Endothelial cell of umbilical vein (primary cell): ENCODE results near the gene JPH3.

Experiments used
- EZH2 ChIP-seq: IDR thresholded peaks from 2 replicates; pipeline ENCODE4 v1.6.1; 2012; ENCODE audit warnings: borderline replicate concordance, low read depth, mild to moderate bottlenecking, moderate library complexity, low read length, inconsistent platforms; ENCODE audit not compliant: severe bottlenecking
- GATA2 ChIP-seq: IDR thresholded peaks from 2 replicates; pipeline ENCODE4 v1.7.0; 2011; ENCODE audit warnings: low read depth, mild to moderate bottlenecking, moderate library complexity, mixed read lengths, low read length; ENCODE audit not compliant: insufficient read length, insufficient read depth
- MYC ChIP-seq: IDR thresholded peaks from one replicate; pipeline ENCODE4 v1.6.1; 2011; ENCODE audit warnings: mild to moderate bottlenecking, low read depth, low read length
- POLR2A ChIP-seq: IDR thresholded peaks from 2 replicates; pipeline ENCODE4 v1.6.1; 2012; ENCODE audit warnings: low read depth, mild to moderate bottlenecking, control low read depth, low read length
- POLR2AphosphoS5 ChIP-seq: IDR thresholded peaks from 2 replicates; pipeline ENCODE4 v1.6.1; 2012; ENCODE audit warnings: low read depth, mild to moderate bottlenecking, control low read depth, low read length, moderate library complexity; ENCODE audit not compliant: insufficient read depth
- TF ChIP-seq, protein P1 (sequence below), 2 donors: IDR thresholded peaks; 1 replicate in 1 of 2; 2 replicates in 1 of 2; pipeline ENCODE4 v1.5.1; 2011; ENCODE audit warnings: low read length in 2 of 2, mild to moderate bottlenecking in 2 of 2, moderate library complexity in 2 of 2, control low read depth in 1 of 2, inconsistent platforms in 1 of 2, low read depth in 1 of 2; ENCODE audit not compliant: insufficient read depth in 1 of 2; ENCODE audit errors: extremely low read depth in 1 of 2

DNA sequence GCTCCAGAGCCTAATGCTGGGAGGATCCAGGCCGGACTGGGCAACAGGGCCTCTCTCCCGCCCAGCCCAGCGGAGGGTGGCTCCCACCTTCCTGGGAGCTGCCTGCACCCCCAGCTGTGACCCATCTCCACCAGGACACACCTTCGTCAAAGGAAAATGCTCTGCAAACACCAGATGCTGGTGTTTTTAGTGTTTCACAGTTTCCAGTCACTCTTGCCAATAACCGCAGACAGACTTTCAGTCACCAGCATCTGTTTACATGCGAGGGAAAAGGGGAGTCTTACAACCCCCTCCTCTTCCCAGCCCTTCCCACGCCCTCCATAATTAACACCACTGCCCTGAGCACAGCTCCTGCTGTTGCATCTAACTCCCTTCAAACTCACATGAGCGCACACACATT is 138.1 kb downstream of the JPH3 start:
- TF ChIP-seq, protein P1, sequence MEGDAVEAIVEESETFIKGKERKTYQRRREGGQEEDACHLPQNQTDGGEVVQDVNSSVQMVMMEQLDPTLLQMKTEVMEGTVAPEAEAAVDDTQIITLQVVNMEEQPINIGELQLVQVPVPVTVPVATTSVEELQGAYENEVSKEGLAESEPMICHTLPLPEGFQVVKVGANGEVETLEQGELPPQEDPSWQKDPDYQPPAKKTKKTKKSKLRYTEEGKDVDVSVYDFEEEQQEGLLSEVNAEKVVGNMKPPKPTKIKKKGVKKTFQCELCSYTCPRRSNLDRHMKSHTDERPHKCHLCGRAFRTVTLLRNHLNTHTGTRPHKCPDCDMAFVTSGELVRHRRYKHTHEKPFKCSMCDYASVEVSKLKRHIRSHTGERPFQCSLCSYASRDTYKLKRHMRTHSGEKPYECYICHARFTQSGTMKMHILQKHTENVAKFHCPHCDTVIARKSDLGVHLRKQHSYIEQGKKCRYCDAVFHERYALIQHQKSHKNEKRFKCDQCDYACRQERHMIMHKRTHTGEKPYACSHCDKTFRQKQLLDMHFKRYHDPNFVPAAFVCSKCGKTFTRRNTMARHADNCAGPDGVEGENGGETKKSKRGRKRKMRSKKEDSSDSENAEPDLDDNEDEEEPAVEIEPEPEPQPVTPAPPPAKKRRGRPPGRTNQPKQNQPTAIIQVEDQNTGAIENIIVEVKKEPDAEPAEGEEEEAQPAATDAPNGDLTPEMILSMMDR (IDR thresholded peaks at IDR 0.05; ENCODE audit: extremely low read depth in 1 of 2, insufficient read depth in 1 of 2, low read depth in 1 of 2, low read length in 2 of 2) = no peak
- TF ChIP-seq POLR2AphosphoS5 = no peak
- TF ChIP-seq POLR2A = no peak
- TF ChIP-seq EZH2 = no peak
- TF ChIP-seq GATA2 = no peak
- no peak for TF ChIP-seq MYC
